ENCODE results near the gene TPSD1. TPM values are rescaled to one million over a fixed set of nuclear protein-coding genes. Genes with fewer than 3 reads are reported as not detected.
A peak's percentile ranks its signal among the peaks of the same experiment; 100 is the strongest.

Gene TPSD1
- total and polyA plus RNA-seq, 9 of the 15 experiments (the other 6 are each of a cell fraction or from before 2014, with no cell fraction given): not detected

DNA sequence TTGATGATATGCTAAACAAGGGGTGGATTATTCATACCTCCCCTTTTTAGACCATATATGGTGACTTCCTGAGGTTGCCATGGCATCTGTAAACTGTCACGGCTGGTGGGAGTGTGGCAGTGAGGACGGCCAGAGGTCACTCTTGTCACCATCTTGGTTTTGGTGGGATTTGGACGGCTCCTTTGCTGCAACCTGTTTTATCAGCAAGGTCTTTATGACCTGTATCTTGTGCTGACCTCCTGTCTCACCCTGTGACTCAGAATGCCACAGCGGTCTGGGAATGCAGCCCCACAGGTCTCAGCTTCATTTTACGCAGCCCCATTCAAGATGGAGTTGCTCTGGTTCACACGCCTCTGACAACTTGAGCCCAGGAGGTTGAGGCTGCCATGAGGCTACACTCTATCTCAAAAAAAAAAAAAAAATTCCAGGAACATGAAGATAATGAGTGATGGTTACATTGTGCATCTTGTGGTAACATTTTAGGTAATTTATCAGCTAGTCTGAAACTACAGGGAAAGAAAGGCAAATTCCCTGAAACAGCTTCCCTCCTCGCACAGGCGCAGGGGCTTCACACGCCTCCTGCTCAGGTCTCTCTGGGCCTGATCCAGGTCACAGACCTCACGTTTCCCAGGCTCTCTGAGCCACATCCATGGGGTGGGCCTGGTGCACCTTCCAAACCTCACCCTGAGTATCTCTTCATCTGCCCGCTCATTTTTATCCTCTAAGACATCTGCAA, 38.2 kb downstream of the TPSD1 start (continued):
- TF ChIP-seq, protein P1, sequence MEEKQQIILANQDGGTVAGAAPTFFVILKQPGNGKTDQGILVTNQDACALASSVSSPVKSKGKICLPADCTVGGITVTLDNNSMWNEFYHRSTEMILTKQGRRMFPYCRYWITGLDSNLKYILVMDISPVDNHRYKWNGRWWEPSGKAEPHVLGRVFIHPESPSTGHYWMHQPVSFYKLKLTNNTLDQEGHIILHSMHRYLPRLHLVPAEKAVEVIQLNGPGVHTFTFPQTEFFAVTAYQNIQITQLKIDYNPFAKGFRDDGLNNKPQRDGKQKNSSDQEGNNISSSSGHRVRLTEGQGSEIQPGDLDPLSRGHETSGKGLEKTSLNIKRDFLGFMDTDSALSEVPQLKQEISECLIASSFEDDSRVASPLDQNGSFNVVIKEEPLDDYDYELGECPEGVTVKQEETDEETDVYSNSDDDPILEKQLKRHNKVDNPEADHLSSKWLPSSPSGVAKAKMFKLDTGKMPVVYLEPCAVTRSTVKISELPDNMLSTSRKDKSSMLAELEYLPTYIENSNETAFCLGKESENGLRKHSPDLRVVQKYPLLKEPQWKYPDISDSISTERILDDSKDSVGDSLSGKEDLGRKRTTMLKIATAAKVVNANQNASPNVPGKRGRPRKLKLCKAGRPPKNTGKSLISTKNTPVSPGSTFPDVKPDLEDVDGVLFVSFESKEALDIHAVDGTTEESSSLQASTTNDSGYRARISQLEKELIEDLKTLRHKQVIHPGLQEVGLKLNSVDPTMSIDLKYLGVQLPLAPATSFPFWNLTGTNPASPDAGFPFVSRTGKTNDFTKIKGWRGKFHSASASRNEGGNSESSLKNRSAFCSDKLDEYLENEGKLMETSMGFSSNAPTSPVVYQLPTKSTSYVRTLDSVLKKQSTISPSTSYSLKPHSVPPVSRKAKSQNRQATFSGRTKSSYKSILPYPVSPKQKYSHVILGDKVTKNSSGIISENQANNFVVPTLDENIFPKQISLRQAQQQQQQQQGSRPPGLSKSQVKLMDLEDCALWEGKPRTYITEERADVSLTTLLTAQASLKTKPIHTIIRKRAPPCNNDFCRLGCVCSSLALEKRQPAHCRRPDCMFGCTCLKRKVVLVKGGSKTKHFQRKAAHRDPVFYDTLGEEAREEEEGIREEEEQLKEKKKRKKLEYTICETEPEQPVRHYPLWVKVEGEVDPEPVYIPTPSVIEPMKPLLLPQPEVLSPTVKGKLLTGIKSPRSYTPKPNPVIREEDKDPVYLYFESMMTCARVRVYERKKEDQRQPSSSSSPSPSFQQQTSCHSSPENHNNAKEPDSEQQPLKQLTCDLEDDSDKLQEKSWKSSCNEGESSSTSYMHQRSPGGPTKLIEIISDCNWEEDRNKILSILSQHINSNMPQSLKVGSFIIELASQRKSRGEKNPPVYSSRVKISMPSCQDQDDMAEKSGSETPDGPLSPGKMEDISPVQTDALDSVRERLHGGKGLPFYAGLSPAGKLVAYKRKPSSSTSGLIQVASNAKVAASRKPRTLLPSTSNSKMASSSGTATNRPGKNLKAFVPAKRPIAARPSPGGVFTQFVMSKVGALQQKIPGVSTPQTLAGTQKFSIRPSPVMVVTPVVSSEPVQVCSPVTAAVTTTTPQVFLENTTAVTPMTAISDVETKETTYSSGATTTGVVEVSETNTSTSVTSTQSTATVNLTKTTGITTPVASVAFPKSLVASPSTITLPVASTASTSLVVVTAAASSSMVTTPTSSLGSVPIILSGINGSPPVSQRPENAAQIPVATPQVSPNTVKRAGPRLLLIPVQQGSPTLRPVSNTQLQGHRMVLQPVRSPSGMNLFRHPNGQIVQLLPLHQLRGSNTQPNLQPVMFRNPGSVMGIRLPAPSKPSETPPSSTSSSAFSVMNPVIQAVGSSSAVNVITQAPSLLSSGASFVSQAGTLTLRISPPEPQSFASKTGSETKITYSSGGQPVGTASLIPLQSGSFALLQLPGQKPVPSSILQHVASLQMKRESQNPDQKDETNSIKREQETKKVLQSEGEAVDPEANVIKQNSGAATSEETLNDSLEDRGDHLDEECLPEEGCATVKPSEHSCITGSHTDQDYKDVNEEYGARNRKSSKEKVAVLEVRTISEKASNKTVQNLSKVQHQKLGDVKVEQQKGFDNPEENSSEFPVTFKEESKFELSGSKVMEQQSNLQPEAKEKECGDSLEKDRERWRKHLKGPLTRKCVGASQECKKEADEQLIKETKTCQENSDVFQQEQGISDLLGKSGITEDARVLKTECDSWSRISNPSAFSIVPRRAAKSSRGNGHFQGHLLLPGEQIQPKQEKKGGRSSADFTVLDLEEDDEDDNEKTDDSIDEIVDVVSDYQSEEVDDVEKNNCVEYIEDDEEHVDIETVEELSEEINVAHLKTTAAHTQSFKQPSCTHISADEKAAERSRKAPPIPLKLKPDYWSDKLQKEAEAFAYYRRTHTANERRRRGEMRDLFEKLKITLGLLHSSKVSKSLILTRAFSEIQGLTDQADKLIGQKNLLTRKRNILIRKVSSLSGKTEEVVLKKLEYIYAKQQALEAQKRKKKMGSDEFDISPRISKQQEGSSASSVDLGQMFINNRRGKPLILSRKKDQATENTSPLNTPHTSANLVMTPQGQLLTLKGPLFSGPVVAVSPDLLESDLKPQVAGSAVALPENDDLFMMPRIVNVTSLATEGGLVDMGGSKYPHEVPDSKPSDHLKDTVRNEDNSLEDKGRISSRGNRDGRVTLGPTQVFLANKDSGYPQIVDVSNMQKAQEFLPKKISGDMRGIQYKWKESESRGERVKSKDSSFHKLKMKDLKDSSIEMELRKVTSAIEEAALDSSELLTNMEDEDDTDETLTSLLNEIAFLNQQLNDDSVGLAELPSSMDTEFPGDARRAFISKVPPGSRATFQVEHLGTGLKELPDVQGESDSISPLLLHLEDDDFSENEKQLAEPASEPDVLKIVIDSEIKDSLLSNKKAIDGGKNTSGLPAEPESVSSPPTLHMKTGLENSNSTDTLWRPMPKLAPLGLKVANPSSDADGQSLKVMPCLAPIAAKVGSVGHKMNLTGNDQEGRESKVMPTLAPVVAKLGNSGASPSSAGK (IDR thresholded peaks at IDR 0.05): no peak; the same call in 1 of the 2 replicates
- TF ChIP-seq, protein P2, sequence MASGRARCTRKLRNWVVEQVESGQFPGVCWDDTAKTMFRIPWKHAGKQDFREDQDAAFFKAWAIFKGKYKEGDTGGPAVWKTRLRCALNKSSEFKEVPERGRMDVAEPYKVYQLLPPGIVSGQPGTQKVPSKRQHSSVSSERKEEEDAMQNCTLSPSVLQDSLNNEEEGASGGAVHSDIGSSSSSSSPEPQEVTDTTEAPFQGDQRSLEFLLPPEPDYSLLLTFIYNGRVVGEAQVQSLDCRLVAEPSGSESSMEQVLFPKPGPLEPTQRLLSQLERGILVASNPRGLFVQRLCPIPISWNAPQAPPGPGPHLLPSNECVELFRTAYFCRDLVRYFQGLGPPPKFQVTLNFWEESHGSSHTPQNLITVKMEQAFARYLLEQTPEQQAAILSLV (tag; IDR thresholded peaks at IDR 0.05): peak; percentile 99
- TF ChIP-seq NUFIP1 (IDR thresholded peaks at IDR 0.05; ENCODE audit: partially characterized antibody) (peak; percentile 85), SMARCA4 (IDR thresholded peaks at IDR 0.05) (peak; percentile 25; the same call in 1 of the 2 replicates), FOSL1 (tag; conservative IDR thresholded peaks at IDR 0.05) (peak; percentile 88), SAFB2 (IDR thresholded peaks at IDR 0.05; ENCODE audit: borderline replicate concordance, low read depth, low read length, severe bottlenecking) (no peak)
- TF ChIP-seq, protein P3, sequence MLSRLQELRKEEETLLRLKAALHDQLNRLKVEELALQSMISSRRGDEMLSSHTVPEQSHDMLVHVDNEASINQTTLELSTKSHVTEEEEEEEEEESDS (CRISPR knock-in tag; IDR thresholded peaks at IDR 0.05): peak; percentile 80
- TF ChIP-seq, protein P4, sequence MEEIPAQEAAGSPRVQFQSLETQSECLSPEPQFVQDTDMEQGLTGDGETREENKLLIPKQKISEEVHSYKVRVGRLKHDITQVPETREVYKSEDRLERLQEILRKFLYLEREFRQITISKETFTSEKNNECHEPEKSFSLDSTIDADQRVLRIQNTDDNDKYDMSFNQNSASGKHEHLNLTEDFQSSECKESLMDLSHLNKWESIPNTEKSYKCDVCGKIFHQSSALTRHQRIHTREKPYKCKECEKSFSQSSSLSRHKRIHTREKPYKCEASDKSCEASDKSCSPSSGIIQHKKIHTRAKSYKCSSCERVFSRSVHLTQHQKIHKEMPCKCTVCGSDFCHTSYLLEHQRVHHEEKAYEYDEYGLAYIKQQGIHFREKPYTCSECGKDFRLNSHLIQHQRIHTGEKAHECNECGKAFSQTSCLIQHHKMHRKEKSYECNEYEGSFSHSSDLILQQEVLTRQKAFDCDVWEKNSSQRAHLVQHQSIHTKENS (CRISPR knock-in tag; IDR thresholded peaks at IDR 0.05): no peak
- TF ChIP-seq, protein P5, sequence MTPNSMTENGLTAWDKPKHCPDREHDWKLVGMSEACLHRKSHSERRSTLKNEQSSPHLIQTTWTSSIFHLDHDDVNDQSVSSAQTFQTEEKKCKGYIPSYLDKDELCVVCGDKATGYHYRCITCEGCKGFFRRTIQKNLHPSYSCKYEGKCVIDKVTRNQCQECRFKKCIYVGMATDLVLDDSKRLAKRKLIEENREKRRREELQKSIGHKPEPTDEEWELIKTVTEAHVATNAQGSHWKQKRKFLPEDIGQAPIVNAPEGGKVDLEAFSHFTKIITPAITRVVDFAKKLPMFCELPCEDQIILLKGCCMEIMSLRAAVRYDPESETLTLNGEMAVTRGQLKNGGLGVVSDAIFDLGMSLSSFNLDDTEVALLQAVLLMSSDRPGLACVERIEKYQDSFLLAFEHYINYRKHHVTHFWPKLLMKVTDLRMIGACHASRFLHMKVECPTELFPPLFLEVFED (CRISPR knock-in tag; conservative IDR thresholded peaks at IDR 0.05): peak; percentile 99
- TF ChIP-seq, protein P6, sequence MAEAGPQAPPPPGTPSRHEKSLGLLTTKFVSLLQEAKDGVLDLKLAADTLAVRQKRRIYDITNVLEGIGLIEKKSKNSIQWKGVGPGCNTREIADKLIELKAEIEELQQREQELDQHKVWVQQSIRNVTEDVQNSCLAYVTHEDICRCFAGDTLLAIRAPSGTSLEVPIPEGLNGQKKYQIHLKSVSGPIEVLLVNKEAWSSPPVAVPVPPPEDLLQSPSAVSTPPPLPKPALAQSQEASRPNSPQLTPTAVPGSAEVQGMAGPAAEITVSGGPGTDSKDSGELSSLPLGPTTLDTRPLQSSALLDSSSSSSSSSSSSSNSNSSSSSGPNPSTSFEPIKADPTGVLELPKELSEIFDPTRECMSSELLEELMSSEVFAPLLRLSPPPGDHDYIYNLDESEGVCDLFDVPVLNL (CRISPR knock-in tag; IDR thresholded peaks at IDR 0.05; ENCODE audit: low read depth): no peak
